ENCODE results near the gene TMEM72.

DNA sequence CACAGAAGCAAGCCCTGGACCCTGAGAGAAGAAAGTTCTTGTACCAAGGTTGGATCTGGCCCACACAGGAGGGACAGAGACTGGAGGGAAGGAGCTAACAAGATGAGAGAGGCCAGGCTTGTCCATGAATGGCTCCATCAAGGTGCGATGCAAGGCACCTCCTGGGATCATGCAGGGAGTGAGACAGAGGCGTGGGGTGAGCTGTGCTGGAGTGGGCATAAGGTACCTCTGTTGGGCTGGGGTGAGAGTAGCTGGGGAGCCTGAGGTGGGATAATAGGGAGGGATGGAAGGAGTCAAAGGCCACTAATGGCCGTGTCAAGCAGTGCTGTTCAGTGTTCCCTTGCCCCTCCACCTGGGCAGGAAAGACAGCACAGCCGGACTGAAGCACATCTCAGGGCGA, 9.9 kb downstream of the TMEM72 start:
- TF ChIP-seq GATA3 (IDR thresholded peaks at IDR 0.05; ENCODE audit: low read depth, low read length): no peak
- no peak for TF ChIP-seq GATA2 (IDR thresholded peaks at IDR 0.05; ENCODE audit: low read depth, low read length)

All from SH-SY5Y (cell line).